Lung (tissue), 12 donors: ENCODE data around the gene MRS2. TPM values are rescaled to one million over a fixed set of nuclear protein-coding genes. Genes with fewer than 3 reads are reported as not detected.
A peak's percentile ranks its signal among the peaks of the same experiment; 100 is the strongest.

ENCODE experiments used
- ATAC-seq: fragments of 200-7000 bp; cut with Tn5 transposase; one replicate; pipeline ENCODE4 v1.9.1; 2020; ENCODE audit warnings: moderate number of reproducible peaks; ENCODE audit not compliant: insufficient read depth, low FRiP score
- DNase-seq, 3 donors: peaks; one replicate each; pipeline ENCODE4 v3.0.0-alpha.2; 2013 to 2017
- H3K27ac ChIP-seq, 2 donors: one replicate each; pipeline ENCODE4 v1.5.1; 2013; ENCODE audit warnings: mild to moderate bottlenecking in 2 of 2, moderate library complexity in 2 of 2, control low read depth in 1 of 2, inconsistent platforms in 1 of 2, low read depth in 1 of 2, low read length in 1 of 2
- H3K27me3 ChIP-seq, 3 donors: one replicate each; pipeline ENCODE4 v1.5.1; 2013; ENCODE audit warnings: low read length in 2 of 3; ENCODE audit not compliant: control insufficient read depth in 3 of 3, insufficient read depth in 3 of 3
- H3K36me3 ChIP-seq, 4 donors: one replicate each; pipeline ENCODE4 v1.5.1; 2013; ENCODE audit warnings: low read length in 4 of 4, mild to moderate bottlenecking in 1 of 4, moderate library complexity in 1 of 4; ENCODE audit not compliant: control insufficient read depth in 4 of 4, insufficient read depth in 4 of 4
- H3K4me1 ChIP-seq, 5 donors: one replicate each; pipeline ENCODE4 v1.5.1; 2013; ENCODE audit warnings: low read length in 5 of 5, mild to moderate bottlenecking in 2 of 5, moderate library complexity in 1 of 5; ENCODE audit not compliant: control insufficient read depth in 5 of 5, insufficient read depth in 5 of 5
- H3K4me3 ChIP-seq: one replicate; pipeline ENCODE4 v1.5.1; 2013; ENCODE audit warnings: mild to moderate bottlenecking, control low read depth, moderate library complexity
- H3K9ac ChIP-seq, 2 donors: one replicate each; pipeline ENCODE4 v1.5.1; 2013; ENCODE audit warnings: low read length in 2 of 2, control low read depth in 1 of 2; ENCODE audit not compliant: insufficient read depth in 1 of 2
- H3K9me3 ChIP-seq, 4 donors: one replicate each; pipeline ENCODE4 v1.5.1; 2013; ENCODE audit warnings: low read length in 3 of 4, mild to moderate bottlenecking in 1 of 4, moderate library complexity in 1 of 4; ENCODE audit not compliant: control insufficient read depth in 4 of 4, insufficient read depth in 3 of 4
- CTCF ChIP-seq: IDR thresholded peaks from 2 replicates; pipeline ENCODE4 v1.5.1; 2012; ENCODE audit warnings: mild to moderate bottlenecking; ENCODE audit errors: control extremely low read depth, extremely low read depth
- WGBS, 2 donors: extraction: QIAGEN DNeasy Blood & Tissue Kit; methylation state at CpG; one replicate each; pipeline ENCODE4 v1.1.7; 2013; 5-methylcytosine and 5-hydroxymethylcytosine counted together
- polyA plus RNA-seq, 2 donors: library from polyadenylated mRNA; stranded (reverse); fragments of 200-250 nt; gene quantifications; one replicate each; pipeline ENCODE4 v1.2.1, GENCODE V29; 2013
- total RNA-seq, 2 donors: library from RNA; depleted of rRNA in 1 of 2; stranded (reverse); fragments of >200 nt in 1 of 2; gene quantifications; one replicate each; pipeline ENCODE4 v1.2.1, GENCODE V29; 2014 to 2021
- donor health status: control.
- donor health status: control.
- donor health status: Bipolar disorder and iron deficiency.
- donor health status: healthy.
- donor health status: DM: yes; HTN: yes; CAD: no.

The MRS2 gene
- total and polyA plus RNA-seq, 4 donors, result 13.6 to 26.4 (median 17.8) TPM

- peaks cover 0 to 33% (median 17%) of the 10 kb centered on the region in 3 donors for H3K27me3 ChIP-seq
- no peak overlapping the region for H3K4me3 ChIP-seq
- H3K27ac ChIP-seq, result no peak overlapping the region
- WGBS, 2 donors, result 63 to 82% methylated on average over 4 of the region's 4 CpGs
- no peak for TF ChIP-seq CTCF
- H3K9ac ChIP-seq, result peak overlapping the region in 1 of 2 donors; percentile 30
- ATAC-seq, result no peak
- no peaks in the 10 kb centered on the region for H3K36me3 ChIP-seq
- H3K4me1 ChIP-seq, result peaks cover 0 to 9% (median 3%) of the 10 kb centered on the region in 5 donors
- peaks cover 0 to 2% (median 0%) of the 10 kb centered on the region in 4 donors for H3K9me3 ChIP-seq
- DNase-seq, result no peak
These were observed 47.3 kb upstream of the MRS2 start for GRCh38 chr6:24355393-24355792.

DNA sequence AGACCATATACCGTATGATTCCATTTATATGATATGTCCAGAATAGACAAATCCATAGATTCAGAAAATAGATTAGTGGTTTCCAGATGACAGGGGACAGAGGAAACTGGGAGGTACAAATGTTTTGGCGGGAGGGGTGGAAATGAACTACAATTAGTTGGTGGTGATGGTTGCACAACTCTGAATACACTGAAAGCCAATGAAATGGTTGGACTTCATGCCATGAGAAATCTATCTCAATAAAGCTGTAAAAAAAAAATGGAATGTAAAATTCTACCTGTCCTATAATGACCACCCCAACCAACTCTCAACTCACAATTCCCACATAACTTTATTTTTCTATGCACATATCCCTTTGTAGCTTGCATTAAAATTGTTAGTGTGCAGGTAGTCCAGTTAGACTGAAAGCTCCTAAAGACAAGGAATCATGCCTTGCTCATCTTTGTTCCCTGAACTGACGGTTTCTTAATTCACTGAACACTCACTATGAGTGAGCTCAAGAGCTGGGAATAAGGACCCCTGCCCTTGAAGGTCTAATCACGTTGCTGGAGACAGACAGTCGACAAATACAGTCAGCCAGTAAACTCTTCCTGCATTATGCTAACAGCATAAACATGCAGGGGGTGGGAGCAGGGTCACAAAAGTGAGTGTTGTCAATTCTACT lies 46.3 kb upstream of the MRS2 start:
- Histone ChIP-seq H3K9ac (no peak overlapping the region), H3K4me3 (no peak overlapping the region)

GRCh38 chr6:24357336-24358218 lies 45.2 kb upstream of the MRS2 start, which contains the start of gene DCDC2:
TSS of gene DCDC2 (minus strand) at chr6:24358059. CDS start at chr6:24357750, 309 bp downstream.
- DNase-seq (peak; percentile 54 to 79 (median 75)), ATAC-seq (peak; percentile 83)
- Histone ChIP-seq H3K4me3 (peak within 1 kb of the TSS; percentile 30), H3K9me3 (peaks cover 0 to 2% (median 0%) of the 10 kb centered on the region in 4 donors), H3K27me3 (peaks cover 0 to 33% (median 17%) of the 10 kb centered on the region in 3 donors), H3K9ac (peak within 1 kb of the TSS in 1 of 2 donors; percentile 65), H3K4me1 (peaks cover 0 to 9% (median 3%) of the 10 kb centered on the region in 5 donors), H3K36me3 (no peaks in the 10 kb centered on the region), H3K27ac (peak within 1 kb of the TSS in 1 of 2 donors; percentile 87)
- WGBS, 2 donors, result 6 to 9% methylated on average over 60 to 61 of the region's 61 CpGs
- no peak for TF ChIP-seq CTCF

More for the DNA sequence above, 46.3 kb upstream of the MRS2 start:
- peaks cover 0 to 2% (median 0%) of the 10 kb centered on the region in 4 donors for H3K9me3 ChIP-seq
- peaks cover 0 to 33% (median 17%) of the 10 kb centered on the region in 3 donors for H3K27me3 ChIP-seq
- H3K36me3 ChIP-seq, result no peaks in the 10 kb centered on the region
- WGBS, 2 donors, result 53 to 71% methylated on average over 5 of the region's 5 CpGs
- DNase-seq (no peak), ATAC-seq (no peak)
- peak overlapping the region in 1 of 2 donors; percentile 40 for H3K27ac ChIP-seq
- peaks cover 0 to 9% (median 3%) of the 10 kb centered on the region in 5 donors for H3K4me1 ChIP-seq
- no peak for TF ChIP-seq CTCF
